AG09319 (cell line): ENCODE data around the gene SLC6A11.

Experiments
- DNase-seq: peaks from one replicate; pipeline ENCODE4 v3.0.0-alpha.2; 2010; ENCODE audit warnings: low read depth; ENCODE audit errors: extremely low read depth
- CTCF ChIP-seq: IDR thresholded peaks from 2 replicates; pipeline ENCODE4 v1.5.1; 2011; ENCODE audit warnings: low read depth, mild to moderate bottlenecking, inconsistent platforms, low read length, moderate library complexity

The SLC6A11 gene

GRCh38 chr3:10929978-10930665, 114.1 kb downstream of the SLC6A11 start:
- DNase-seq = no peak
- TF ChIP-seq CTCF = no peak

DNA sequence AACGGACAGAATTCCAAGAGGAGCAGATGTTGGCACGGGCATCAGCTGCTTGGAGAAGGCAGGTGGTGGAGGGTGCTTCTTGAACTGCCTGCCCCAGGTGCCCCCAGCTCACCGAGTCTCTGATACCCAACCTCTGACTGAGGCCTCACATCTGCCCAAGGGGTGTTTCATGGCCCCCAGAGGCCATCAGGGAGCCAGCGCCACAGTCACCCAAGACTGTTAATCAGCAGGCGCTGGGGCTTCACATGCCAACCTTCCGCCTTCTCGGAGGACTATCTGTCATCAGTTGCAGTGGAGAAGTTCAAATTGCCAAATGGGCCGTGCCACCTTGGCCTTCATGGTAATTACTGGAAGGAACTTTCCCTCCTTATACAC, 114.6 kb downstream of the SLC6A11 start:
- DNase-seq = no peak
- TF ChIP-seq CTCF = no peak

- DNase-seq = no peak
- TF ChIP-seq CTCF = no peak
These were observed 116.6 kb downstream of the SLC6A11 start for GRCh38 chr3:10932596-10932995.

DNA sequence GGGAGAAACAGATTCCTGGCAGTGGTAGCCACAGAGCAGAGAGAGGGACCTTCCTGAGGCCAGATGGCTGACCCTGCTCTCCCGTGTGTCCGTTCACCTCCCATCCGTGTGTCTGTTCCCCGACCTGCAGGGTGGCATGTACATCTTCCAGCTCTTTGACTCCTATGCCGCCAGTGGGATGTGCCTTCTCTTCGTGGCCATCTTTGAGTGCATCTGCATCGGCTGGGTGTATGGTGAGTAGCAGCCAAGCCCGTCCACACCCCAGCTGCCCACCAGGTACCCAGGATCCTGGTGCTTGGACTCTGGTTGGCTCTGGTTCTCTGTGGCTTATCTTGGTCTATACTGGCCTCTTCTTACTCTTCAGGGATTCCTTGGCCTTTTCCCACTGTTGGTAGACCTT, 117.0 kb downstream of the SLC6A11 start:
- no peak for DNase-seq
- TF ChIP-seq CTCF = no peak

DNA sequence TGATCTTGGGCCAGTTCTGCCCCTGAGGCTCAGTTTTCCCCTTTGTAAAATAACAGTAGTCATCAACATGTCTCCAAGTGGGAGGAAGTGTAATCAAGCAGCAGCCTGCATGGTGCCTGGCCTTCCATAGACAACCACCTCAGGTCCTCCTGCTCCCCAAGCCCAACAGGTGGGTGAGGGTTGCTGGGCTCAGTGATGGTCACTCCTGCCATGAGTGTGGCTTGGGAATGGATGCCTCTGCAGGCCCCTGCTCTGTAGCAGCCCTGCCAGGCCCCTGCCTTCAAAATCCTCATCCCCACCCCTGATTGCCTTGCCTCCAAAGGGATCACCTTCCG, 117.4 kb downstream of the SLC6A11 start:
- DNase-seq = no peak
- TF ChIP-seq CTCF = no peak

DNA sequence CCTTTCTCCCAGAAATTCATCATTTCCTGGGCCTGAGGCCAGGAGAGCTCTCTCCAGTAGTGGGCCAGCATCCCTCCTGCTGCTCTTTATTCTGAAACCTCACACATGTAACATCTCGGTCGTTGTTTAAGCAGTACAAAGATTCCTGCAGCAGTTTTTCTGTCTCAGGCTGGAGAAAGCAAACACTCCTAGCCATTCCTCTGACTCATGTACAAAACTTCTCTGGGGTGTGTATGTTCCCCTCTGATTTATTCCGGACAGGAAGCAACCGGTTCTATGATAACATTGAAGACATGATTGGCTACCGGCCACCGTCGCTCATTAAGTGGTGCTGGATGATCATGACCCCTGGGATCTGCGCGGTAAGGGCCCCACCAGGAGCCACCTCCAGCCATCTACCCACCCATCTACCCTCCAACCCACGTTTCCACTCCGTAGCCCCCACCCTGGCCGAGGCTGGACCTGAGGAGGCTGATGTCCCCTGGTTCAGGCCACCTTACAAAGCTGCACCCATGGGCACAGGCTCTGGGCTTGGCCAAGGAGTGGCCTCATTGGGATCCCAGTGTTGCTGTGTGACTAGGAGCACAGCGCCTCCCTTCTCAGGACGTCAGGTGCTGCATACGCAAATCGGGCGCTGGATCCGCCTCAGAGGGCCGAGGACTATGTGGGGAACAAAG, 117.9 kb downstream of the SLC6A11 start:
- no peak for TF ChIP-seq CTCF
- no peak for DNase-seq

DNA sequence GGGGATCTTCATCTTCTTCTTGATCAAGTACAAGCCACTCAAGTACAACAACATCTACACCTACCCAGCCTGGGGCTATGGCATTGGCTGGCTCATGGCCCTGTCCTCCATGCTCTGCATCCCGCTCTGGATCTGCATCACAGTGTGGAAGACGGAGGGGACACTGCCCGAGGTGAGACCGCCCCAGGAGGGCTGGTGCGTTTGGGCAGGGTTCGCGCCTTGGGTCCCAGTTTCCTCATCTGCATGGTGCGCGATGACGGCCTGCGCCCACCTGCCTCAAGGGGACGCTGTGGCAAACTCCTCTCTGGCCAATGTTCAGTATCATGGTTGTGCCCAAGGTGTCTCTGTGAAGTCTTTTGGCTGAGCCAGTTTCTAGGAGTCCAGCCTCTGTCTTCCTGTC, 119.0 kb downstream of the SLC6A11 start:
- no peak for TF ChIP-seq CTCF
- DNase-seq = no peak
